Measurements from ENCODE around the gene CKAP2L. TPM values are rescaled to one million over a fixed set of nuclear protein-coding genes. Genes with fewer than 3 reads are reported as not detected.

The CKAP2L gene
- total and polyA plus RNA-seq, 2 donors (not counting 3 experiments of a cell fraction or from before 2014, with no cell fraction given): 3.4 to 30.7 TPM

DNA sequence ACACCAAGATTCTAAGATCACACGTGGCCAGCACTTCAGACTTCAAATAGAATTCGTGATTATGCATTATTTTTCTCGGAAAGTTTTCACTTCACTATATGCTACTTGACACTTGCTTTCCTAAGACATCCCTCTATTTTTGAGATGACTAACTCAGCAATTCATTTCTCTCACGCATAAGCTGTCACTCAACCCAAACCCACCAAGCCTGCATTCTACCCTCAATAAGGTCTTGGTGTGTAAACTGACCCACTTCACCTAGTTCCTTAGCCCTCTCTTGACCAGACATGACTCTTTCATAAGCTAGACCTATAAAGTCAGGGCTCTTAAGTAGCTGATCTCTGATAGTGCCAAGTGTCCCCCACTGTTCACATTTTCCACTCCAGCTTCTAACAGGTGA is 11.7 kb downstream of the CKAP2L start:
- BruUV-seq (replicated peaks): no TSS peak
- dilution Hi-C loops (cut with MboI; ENCODE audit: extremely low pct_ligation_motif_present, low sequenced_read_pairs): loop anchor here (25.0 kb wide), 1 partner anchor 185 kb away; no protein-coding TSS in a partner anchor

More for the DNA sequence above, 11.7 kb downstream of the CKAP2L start:
- H4K20me1 ChIP-seq (replicated peaks; ENCODE audit: control insufficient read depth, extremely low read depth, insufficient read depth, low read length): no peaks in the 10 kb centered on the region
- H3K9me1 ChIP-seq (replicated peaks; ENCODE audit: control insufficient read depth, extremely low read depth, insufficient read depth, low read length): no peaks in the 10 kb centered on the region
- H3K79me2 ChIP-seq (ENCODE audit: control insufficient read depth, insufficient read depth, low read length): peaks cover 46% of the 10 kb centered on the region
- no peaks in the 10 kb centered on the region for H3K4me1 ChIP-seq (ENCODE audit: control insufficient read depth, extremely low read depth, insufficient read depth, low read length)
- CTCF ChIA-PET: interaction anchor here (0.7 to 9.5 kb wide), 5 partner anchors 59 to 206 kb away, joined by 3 to 410 read pairs (median 5); no protein-coding TSS in a partner anchor
- no peaks in the 10 kb centered on the region for H3K9me3 ChIP-seq (replicated peaks; ENCODE audit: control insufficient read depth, insufficient read depth, low read length)
- FAIRE-seq (no peak), DNase-seq (ENCODE audit: low read depth, low spot score) (no peak)
- no peak overlapping the region for H3K9ac ChIP-seq (replicated peaks; ENCODE audit: extremely low read depth, insufficient read depth, low read length)
- no peak overlapping the region for H2AFZ ChIP-seq (ENCODE audit: low read depth, low read length)
- intact Hi-C loops (cut with micrococcal nuclease): no loop called here
- POLR2A ChIA-PET: no interaction called here
- no peaks in the 10 kb centered on the region for H3K27me3 ChIP-seq (ENCODE audit: control insufficient read depth in 2 of 2, insufficient read depth in 2 of 2, low read length in 2 of 2)
- TF ChIP-seq, protein P1, sequence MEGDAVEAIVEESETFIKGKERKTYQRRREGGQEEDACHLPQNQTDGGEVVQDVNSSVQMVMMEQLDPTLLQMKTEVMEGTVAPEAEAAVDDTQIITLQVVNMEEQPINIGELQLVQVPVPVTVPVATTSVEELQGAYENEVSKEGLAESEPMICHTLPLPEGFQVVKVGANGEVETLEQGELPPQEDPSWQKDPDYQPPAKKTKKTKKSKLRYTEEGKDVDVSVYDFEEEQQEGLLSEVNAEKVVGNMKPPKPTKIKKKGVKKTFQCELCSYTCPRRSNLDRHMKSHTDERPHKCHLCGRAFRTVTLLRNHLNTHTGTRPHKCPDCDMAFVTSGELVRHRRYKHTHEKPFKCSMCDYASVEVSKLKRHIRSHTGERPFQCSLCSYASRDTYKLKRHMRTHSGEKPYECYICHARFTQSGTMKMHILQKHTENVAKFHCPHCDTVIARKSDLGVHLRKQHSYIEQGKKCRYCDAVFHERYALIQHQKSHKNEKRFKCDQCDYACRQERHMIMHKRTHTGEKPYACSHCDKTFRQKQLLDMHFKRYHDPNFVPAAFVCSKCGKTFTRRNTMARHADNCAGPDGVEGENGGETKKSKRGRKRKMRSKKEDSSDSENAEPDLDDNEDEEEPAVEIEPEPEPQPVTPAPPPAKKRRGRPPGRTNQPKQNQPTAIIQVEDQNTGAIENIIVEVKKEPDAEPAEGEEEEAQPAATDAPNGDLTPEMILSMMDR (IDR thresholded peaks at IDR 0.05; ENCODE audit: extremely low read depth in 1 of 2, insufficient read depth in 1 of 2, low read depth in 1 of 2, low read length in 2 of 2): no peak
- no peak for TF ChIP-seq GATA2 (IDR thresholded peaks at IDR 0.05; ENCODE audit: insufficient read depth, insufficient read length, low read depth, low read length)
- TF ChIP-seq JUN (IDR thresholded peaks at IDR 0.05; ENCODE audit: borderline replicate concordance, insufficient read depth, insufficient read length, low read depth): no peak
- TF ChIP-seq FOS (IDR thresholded peaks at IDR 0.05; ENCODE audit: borderline replicate concordance, insufficient read depth, low read length): no peak
- TF ChIP-seq EZH2 (IDR thresholded peaks at IDR 0.05; ENCODE audit: borderline replicate concordance, low read depth, low read length, severe bottlenecking): no peak
- TF ChIP-seq, protein P2, sequence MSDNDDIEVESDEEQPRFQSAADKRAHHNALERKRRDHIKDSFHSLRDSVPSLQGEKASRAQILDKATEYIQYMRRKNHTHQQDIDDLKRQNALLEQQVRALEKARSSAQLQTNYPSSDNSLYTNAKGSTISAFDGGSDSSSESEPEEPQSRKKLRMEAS (IDR thresholded peaks at IDR 0.05; ENCODE audit: insufficient read depth, insufficient read length): no peak
- TF ChIP-seq POLR2AphosphoS5 (IDR thresholded peaks at IDR 0.05; ENCODE audit: insufficient read depth, low read depth, low read length): no peak
- TF ChIP-seq POLR2A (IDR thresholded peaks at IDR 0.05; ENCODE audit: low read depth, low read length): no peak
- TF ChIP-seq MYC (IDR thresholded peaks at IDR 0.05; ENCODE audit: low read depth, low read length): no peak
- H3K27ac ChIP-seq (ENCODE audit: insufficient read depth, low read depth, low read length): no peak overlapping the region
- no peak overlapping the region for H3K4me3 ChIP-seq (replicated peaks in 1 of 3; ENCODE audit: insufficient read depth in 1 of 3, low read depth in 1 of 3, low read length in 3 of 3)
- peaks cover 0 to 12% of the 10 kb centered on the region in 2 experiments for H3K36me3 ChIP-seq (ENCODE audit: control insufficient read depth in 2 of 2, extremely low read depth in 1 of 2, insufficient read depth in 2 of 2, low read length in 2 of 2)
- H3K4me2 ChIP-seq (ENCODE audit: insufficient read depth, low read length): no peak overlapping the region

All from endothelial cell of umbilical vein (primary cell).